Ishikawa (cell line): ENCODE measurements around the gene CYB5D1.

Experiments
- YY1 ChIP-seq: IDR thresholded peaks from 2 replicates; pipeline ENCODE4 v1.6.1; 2012; ENCODE audit warnings: low read depth
- ZBTB7A ChIP-seq: IDR thresholded peaks from 2 replicates; pipeline ENCODE4 v1.6.1; 2012; ENCODE audit warnings: low read depth
- TF ChIP-seq, protein P1 (sequence below): IDR thresholded peaks from 2 replicates; pipeline ENCODE4 v1.6.1; 2012; ENCODE audit warnings: low read depth, mild to moderate bottlenecking
- TF ChIP-seq, protein P2 (sequence below): IDR thresholded peaks from 2 replicates; pipeline ENCODE4 v1.6.1; 2012

The CYB5D1 gene

DNA sequence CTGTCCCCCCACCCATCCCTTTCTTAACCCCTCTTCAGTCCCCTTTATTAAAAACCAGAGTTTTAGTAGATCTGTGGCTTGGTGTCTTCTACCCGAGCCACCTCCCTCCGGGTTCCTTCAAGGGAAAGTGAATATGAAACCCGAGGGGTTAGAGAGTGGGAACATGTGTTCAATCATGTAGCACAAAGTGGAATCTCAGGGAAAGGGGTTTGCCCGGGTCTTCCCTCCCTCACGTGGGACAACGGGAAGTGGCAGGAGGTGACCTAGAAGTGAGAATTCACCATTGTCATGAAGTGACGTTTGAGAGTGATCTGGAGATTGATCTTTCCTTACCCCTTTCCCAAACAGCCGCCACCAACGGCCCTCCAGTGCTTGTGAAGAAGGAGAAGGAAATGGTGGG is 53.3 kb downstream of the CYB5D1 start:
- TF ChIP-seq ZBTB7A (no peak), YY1 (no peak)
- TF ChIP-seq, protein P1, sequence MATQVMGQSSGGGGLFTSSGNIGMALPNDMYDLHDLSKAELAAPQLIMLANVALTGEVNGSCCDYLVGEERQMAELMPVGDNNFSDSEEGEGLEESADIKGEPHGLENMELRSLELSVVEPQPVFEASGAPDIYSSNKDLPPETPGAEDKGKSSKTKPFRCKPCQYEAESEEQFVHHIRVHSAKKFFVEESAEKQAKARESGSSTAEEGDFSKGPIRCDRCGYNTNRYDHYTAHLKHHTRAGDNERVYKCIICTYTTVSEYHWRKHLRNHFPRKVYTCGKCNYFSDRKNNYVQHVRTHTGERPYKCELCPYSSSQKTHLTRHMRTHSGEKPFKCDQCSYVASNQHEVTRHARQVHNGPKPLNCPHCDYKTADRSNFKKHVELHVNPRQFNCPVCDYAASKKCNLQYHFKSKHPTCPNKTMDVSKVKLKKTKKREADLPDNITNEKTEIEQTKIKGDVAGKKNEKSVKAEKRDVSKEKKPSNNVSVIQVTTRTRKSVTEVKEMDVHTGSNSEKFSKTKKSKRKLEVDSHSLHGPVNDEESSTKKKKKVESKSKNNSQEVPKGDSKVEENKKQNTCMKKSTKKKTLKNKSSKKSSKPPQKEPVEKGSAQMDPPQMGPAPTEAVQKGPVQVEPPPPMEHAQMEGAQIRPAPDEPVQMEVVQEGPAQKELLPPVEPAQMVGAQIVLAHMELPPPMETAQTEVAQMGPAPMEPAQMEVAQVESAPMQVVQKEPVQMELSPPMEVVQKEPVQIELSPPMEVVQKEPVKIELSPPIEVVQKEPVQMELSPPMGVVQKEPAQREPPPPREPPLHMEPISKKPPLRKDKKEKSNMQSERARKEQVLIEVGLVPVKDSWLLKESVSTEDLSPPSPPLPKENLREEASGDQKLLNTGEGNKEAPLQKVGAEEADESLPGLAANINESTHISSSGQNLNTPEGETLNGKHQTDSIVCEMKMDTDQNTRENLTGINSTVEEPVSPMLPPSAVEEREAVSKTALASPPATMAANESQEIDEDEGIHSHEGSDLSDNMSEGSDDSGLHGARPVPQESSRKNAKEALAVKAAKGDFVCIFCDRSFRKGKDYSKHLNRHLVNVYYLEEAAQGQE: no peak
- TF ChIP-seq, protein P2, sequence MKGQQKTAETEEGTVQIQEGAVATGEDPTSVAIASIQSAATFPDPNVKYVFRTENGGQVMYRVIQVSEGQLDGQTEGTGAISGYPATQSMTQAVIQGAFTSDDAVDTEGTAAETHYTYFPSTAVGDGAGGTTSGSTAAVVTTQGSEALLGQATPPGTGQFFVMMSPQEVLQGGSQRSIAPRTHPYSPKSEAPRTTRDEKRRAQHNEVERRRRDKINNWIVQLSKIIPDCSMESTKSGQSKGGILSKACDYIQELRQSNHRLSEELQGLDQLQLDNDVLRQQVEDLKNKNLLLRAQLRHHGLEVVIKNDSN: no peak
